ENCODE results near the gene GRK7.
A peak's percentile ranks its signal among the peaks of the same experiment; 100 is the strongest.

Gene GRK7

DNA sequence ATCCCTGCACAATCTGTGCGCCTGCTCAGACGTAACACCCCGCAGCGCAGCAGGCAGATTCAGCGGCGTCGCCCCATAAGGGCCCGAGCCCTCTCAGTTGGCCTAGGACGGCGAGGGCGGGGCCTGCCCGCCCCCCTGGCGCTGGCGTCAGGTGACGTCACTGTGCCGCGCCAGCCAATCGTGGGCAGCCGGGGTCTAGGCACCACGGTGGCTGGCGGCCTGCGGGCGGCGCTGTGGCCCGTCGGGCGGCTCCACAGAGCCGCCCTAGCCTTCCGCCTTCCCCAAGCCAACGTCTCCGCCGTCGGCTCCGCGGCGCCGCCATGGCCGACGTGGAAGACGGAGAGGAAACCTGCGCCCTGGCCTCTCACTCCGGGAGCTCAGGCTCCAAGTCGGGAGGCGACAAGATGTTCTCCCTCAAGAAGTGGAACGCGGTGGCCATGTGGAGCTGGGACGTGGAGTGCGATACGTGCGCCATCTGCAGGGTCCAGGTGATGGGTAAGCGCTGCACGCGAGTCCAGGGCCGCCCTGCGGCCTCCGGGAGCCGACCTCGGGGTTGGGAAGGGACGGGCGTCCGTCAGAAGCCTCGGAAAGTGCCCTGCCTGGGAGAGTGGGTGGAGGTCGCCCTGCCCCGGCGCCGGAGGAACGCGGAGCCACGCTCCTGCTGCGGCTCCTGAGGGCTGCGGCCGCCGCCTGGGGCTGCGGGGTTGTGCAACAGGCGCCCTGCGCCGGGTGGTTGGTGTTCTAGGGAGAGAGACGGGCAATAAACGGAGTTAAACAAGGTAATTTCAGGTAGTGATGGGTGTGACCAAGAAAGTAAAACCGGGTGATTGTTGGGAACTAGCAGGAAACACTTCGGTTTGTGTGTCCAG, 25.0 kb upstream of the GRK7 start, which contains the start of gene RNF7:
Gene RNF7 (plus strand): TSS at position 277 of the 869 bp plus-strand sequence. CDS start 44 bp downstream, at position 321.
- TF ChIP-seq GATA2 (IDR thresholded peaks at IDR 0.05; ENCODE audit: low read depth, low read length) (peak; percentile 65), GATA3 (IDR thresholded peaks at IDR 0.05; ENCODE audit: low read depth, low read length) (no peak)

DNA sequence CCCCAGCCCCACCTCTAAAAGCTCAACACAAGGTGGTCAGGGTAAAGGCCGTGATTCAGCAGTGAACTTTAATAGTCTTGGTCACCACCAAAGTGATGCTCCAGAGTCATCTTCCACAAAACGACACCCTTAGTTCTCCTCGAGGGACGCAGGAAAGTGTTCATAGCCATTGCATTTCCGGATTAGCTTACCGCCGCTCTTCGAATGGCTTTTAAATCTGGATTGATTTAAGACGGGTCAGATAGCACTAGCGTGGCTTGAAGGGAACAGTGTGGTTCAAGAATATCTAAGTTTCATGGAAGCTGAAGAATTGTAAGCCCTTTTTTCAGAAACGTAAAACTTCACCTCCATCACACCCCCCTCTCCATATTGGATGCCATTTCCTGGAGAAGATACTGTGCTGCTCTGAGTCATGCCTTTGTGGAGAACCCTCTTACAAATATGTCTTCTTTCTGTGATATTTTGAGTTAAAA, 24.3 kb upstream of the GRK7 start:
- TF ChIP-seq GATA2 (IDR thresholded peaks at IDR 0.05; ENCODE audit: low read depth, low read length) (no peak), GATA3 (IDR thresholded peaks at IDR 0.05; ENCODE audit: low read depth, low read length) (no peak)

DNA sequence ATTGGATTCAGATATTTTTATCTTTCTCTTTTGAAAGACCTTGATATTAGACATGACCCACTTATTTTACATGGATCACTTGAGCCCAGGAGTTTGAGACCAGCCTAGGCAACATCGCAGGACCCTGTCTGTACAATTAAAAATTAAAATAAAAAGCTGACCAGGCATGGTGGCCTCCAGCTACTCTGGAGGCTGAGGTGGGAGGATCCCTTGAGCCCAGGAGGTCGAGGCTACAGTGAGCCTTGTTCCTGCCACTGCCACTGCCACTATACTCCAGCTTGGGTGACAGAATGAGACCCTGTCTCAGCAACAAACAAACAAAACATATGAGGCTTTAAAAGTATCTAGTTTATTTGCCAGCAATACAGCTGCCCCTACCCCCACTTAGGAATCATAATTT, 23.5 kb upstream of the GRK7 start:
- no peak for TF ChIP-seq GATA2 (IDR thresholded peaks at IDR 0.05; ENCODE audit: low read depth, low read length)
- TF ChIP-seq GATA3 (IDR thresholded peaks at IDR 0.05; ENCODE audit: low read depth, low read length) = no peak

DNA sequence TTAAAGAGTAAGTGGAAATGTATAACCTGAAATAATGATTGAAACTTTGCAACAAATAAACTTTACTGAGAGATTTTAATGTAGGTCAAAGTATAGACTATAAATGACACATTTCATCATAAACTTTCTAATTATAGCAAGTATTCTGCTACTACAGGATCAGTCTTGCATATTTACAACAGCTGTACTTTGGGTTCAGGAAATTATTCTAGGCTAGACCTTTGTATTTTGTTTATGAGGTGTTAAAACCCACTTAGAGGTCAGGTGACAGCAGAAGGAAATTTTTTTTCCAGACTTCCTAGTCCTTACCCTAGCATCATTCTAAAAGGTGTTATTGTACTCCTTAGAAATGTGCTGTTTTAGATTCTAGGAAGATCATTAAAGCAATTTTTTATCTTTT, 22.9 kb upstream of the GRK7 start:
- TF ChIP-seq GATA3 (IDR thresholded peaks at IDR 0.05; ENCODE audit: low read depth, low read length) = no peak
- TF ChIP-seq GATA2 (IDR thresholded peaks at IDR 0.05; ENCODE audit: low read depth, low read length) = no peak

DNA sequence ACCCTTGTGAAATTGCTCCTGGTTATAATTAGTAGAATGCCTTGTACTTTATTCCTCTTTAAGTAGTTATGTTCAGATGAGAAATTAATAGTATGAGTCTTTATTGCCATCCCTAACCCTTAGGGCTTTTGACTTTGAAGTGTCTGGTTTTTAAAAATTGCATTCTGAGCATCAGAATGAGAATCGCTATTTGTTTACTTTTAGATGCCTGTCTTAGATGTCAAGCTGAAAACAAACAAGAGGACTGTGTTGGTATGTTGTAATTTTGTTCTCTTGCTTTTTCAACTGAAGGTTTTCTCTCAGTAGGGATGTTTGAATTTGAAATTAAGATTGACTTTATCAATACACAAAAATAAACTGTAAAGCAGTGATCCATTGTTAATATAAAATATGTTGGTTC, 19.9 kb upstream of the GRK7 start:
- no peak for TF ChIP-seq GATA3 (IDR thresholded peaks at IDR 0.05; ENCODE audit: low read depth, low read length)
- no peak for TF ChIP-seq GATA2 (IDR thresholded peaks at IDR 0.05; ENCODE audit: low read depth, low read length)

DNA sequence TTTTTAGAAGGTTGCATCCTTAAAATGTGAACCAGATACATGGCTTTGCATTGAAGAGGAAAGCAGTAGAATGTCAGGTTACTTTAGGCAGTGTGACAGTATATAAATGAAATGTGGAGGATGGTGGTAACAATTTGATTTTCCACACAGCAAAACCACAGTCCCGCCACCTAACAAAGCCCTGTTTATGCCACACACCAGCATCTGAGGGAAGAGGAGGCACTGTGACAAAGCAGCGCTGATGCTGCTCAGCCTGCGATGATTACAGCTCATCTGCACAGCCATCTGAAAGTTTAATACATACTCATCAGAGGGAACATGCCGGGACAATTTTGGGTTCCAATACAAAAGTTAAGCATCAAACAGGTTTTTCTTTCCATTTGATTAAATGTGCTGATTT, 16.2 kb upstream of the GRK7 start:
- TF ChIP-seq GATA3 (IDR thresholded peaks at IDR 0.05; ENCODE audit: low read depth, low read length) (no peak), GATA2 (IDR thresholded peaks at IDR 0.05; ENCODE audit: low read depth, low read length) (no peak)

DNA sequence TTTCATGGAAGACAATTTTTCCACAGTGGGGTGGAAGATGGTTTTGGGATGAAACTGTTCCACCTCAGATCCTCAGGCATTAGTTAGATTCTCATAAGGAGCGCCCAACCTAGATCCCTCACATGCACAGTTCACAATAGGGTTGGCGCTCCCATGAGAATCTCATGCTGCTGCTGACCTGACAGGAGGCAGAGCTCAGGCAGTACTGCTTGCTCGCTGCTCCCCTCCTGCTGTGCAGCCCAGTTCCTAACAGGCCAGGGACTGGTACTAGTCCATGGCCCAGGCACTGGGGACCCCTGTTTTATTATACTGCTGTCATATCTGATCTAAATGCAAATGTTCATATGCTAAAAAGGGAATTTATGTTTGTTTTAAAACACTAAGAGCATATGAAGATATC, 9.8 kb upstream of the GRK7 start:
- TF ChIP-seq GATA2 (IDR thresholded peaks at IDR 0.05; ENCODE audit: low read depth, low read length) = no peak
- no peak for TF ChIP-seq GATA3 (IDR thresholded peaks at IDR 0.05; ENCODE audit: low read depth, low read length)

DNA sequence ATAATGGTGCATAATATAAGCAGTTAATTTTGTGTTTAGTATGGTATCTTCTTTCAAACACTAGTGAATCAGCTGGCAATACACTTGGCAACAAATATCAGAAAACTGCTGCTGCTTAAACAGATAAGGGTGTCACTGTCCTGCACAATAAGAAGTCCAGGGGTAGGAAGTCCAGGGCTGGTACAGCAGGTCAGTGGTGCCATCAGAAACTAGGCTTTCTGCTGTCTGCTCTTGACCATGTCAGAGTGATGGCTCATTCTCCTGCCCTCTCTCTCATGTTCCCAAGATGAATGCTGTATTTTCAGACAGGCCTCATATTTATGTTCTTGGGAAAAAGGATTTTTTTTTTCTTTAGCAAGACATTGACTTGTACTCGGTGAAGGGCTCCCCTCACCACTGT, 9.2 kb upstream of the GRK7 start:
- TF ChIP-seq GATA2 (IDR thresholded peaks at IDR 0.05; ENCODE audit: low read depth, low read length) (no peak), GATA3 (IDR thresholded peaks at IDR 0.05; ENCODE audit: low read depth, low read length) (no peak)

DNA sequence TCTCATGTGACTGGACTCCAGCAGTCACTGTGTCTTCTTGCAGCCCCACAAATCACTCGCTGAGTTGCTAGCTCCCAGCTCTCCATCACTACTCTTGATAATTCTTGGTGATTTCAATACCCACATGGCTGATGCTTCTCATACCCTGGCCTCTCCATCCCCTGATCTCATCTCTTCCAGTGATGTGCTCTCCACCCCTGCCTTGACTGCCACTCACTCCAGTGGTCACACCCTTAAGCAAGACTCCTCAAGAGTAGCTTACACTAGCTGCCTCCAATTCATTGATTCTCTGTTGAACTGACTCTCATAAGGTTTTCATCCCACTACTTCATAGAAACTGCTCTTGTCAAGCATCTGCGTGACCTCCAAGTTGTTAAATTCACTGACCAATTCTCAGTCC, 837 bp downstream of the GRK7 start:
- no peak for TF ChIP-seq GATA2 (IDR thresholded peaks at IDR 0.05; ENCODE audit: low read depth, low read length)
- TF ChIP-seq GATA3 (IDR thresholded peaks at IDR 0.05; ENCODE audit: low read depth, low read length) = no peak

DNA sequence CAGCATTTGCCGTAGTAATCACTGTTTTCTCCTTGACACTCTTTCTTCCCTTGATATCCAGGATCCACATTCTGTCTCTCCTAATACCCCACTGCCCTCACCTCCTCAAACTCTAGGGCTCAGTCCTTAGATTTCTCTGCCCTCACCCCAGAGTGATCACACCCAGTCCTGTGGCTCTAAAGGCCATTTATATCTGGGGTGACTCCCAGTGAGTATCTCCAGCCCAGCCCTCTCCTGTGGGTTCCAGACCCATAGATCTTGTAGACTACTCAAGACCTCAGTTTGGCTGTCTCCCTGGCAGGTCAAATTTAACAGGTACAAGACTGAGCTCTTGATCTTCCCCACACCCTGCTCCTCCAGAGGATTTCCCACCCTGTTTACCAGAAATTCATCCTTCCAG, 1.3 kb downstream of the GRK7 start:
- TF ChIP-seq GATA2 (IDR thresholded peaks at IDR 0.05; ENCODE audit: low read depth, low read length) (no peak), GATA3 (IDR thresholded peaks at IDR 0.05; ENCODE audit: low read depth, low read length) (no peak)

DNA sequence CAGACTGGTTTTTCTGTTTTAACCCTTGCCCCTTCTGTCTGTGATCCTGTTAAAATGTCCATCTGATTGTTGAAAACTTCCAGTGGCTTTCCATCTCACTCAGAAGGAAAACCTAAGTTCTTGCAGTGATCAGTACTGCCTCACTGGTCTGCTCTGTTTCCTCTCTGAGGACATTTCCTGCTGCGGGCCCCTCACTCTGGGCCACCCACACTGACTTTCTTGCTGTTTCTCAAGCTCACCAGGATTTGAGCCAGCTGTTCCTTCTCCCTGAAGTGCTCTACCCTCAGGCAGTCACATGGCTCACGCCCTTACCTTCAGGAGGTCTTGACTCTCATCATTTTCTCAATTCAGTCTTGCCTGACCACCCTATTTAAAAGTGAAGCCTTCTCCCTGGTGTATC, 1.8 kb downstream of the GRK7 start:
- no peak for TF ChIP-seq GATA3 (IDR thresholded peaks at IDR 0.05; ENCODE audit: low read depth, low read length)
- no peak for TF ChIP-seq GATA2 (IDR thresholded peaks at IDR 0.05; ENCODE audit: low read depth, low read length)

DNA sequence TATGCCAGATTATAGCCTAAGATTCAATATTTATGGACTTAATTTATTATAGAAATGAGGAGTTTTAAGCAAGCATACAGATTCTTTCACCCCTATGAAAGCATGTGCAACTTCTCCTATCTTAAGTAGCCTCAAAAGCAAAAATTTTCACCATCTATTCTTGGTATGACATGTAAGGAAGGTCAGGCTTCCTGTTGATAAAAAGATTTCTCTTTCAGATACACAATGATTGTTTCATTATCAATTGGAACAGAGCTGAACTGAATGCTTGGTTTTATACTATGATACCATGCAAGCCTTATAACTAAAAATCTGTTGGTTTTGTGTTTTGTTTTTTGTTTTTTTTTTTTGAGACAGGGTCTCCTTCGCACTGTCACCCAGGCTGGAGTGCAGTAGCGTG, 3.9 kb downstream of the GRK7 start:
- TF ChIP-seq GATA2 (IDR thresholded peaks at IDR 0.05; ENCODE audit: low read depth, low read length) (no peak), GATA3 (IDR thresholded peaks at IDR 0.05; ENCODE audit: low read depth, low read length) (no peak)

DNA sequence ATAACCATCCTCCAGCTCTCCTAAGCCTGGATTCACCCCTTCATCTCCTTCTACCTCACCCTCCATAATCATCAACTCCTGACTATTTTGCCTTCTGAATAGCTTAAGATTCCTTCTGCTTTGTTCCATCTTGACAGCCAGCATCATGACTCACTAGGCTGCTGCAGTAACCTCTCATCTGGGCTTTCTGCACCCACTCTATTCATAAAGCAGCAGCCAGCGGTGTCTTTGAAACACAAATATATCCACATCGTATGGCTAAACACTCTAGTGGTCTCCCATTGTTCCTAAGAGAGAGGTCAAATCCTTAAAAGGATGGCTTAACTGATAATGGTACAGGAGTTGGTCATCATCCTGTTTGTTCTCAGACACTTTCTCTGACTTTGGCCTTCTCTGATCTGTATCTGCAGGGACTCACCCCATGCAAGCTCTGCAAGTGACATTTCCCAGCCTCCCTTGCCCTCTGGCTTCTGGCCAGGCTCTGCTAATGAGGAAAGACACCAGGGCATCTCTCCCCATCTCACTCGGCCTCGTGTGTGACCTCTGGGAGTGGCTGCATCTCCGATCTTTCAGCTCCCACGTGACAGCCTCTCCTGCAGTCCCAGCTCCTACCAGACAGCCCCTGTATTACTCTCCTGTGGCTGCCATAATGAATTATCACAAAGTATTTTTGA, 6.2 kb downstream of the GRK7 start:
- TF ChIP-seq GATA3 (IDR thresholded peaks at IDR 0.05; ENCODE audit: low read depth, low read length) (peak; percentile 62; the same call in 1 of the 2 replicates), GATA2 (IDR thresholded peaks at IDR 0.05; ENCODE audit: low read depth, low read length) (peak; percentile 66)

DNA sequence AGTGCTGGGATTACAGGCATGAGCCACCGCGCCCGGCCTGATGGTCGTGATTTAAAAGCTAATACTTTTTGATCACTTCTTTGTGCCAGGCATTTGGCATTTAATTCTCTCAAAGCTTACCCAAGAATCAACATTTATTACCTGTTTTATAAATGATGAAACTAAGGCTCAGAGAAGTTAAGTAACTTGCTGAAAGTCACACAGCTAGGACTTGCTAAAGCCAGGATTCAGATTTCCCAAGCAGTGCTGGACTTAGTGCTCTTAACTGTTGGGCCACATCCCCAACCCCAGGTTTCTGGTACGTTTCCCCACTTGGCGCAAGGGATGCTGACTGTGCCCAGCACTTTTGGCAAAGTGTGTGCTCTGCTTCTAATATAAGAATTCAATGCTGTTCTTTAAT, 10.5 kb downstream of the GRK7 start:
- TF ChIP-seq GATA2 (IDR thresholded peaks at IDR 0.05; ENCODE audit: low read depth, low read length) = no peak
- TF ChIP-seq GATA3 (IDR thresholded peaks at IDR 0.05; ENCODE audit: low read depth, low read length) = no peak

DNA sequence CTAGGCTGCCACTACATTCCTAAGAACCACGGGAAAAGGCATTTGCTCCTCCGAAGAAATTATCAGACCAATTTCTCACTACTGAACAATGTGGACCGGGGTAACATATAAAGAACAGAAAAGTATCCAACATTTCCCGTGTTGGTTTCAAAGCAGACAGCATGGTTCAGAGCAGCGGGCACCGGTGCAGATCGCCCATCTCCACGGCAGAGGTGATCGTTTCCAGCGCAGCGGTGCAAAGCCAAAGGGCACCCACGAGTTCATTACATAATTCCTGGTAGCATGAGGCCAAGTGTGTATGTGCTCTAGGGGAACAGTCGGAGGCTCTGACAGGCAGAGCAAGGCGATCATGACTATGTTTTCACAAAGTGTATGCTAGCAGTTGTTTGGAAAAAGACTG, 13.2 kb downstream of the GRK7 start:
- TF ChIP-seq GATA3 (IDR thresholded peaks at IDR 0.05; ENCODE audit: low read depth, low read length) (no peak), GATA2 (IDR thresholded peaks at IDR 0.05; ENCODE audit: low read depth, low read length) (no peak)

Data from SH-SY5Y (cell line).